GM23338 (cell line): Measurements from ENCODE around the gene DCLRE1B. TPM values are rescaled to one million over a fixed set of nuclear protein-coding genes. Genes with fewer than 3 reads are reported as not detected.

ENCODE experiments used
- ATAC-seq: fragments of 200-7000 bp; cut with Tn5 transposase; 3 replicates; pipeline ENCODE4 v1.9.1; 2020
- DNase-seq: peaks from one replicate; pipeline ENCODE4 v3.0.0-alpha.2; 2015; ENCODE audit warnings: low spot score
- H2AFZ ChIP-seq: fragments of 200-600 bp; sonication (generic); 2 replicates; pipeline ENCODE4 v1.8.0; 2016; ENCODE audit warnings: antibody characterized with exemption, mild to moderate bottlenecking, moderate library complexity
- H3F3A ChIP-seq: fragments of 200-600 bp; sonication (generic); replicated peaks from 2 replicates; pipeline ENCODE4 v1.8.0; 2017; ENCODE audit warnings: antibody characterized with exemption, mixed run types, low read depth
- H3K27ac ChIP-seq: fragments of 200-600 bp; sonication (generic); 2 replicates; pipeline ENCODE4 v1.6.1; 2016; ENCODE audit warnings: low read depth
- H3K27me3 ChIP-seq: fragments of 200-600 bp; sonication (generic); 2 replicates; pipeline ENCODE4 v1.8.0; 2016; ENCODE audit warnings: mild to moderate bottlenecking, mixed run types, moderate library complexity; ENCODE audit not compliant: insufficient read depth
- H3K36me3 ChIP-seq: fragments of 200-600 bp; sonication (generic); 2 replicates; pipeline ENCODE4 v1.8.0; 2016; ENCODE audit warnings: mild to moderate bottlenecking; ENCODE audit not compliant: insufficient read depth
- H3K4me1 ChIP-seq: fragments of 200-600 bp; sonication (generic); 2 replicates; pipeline ENCODE4 v1.8.0; 2016; ENCODE audit warnings: mild to moderate bottlenecking, moderate library complexity; ENCODE audit not compliant: insufficient read depth
- H3K4me2 ChIP-seq: fragments of 200-600 bp; sonication (generic); 2 replicates; pipeline ENCODE4 v1.7.1; 2017; ENCODE audit warnings: mixed run types
- H3K4me3 ChIP-seq: fragments of 200-600 bp; sonication (generic); 2 replicates; pipeline ENCODE4 v1.6.1; 2016; ENCODE audit warnings: mixed run types
- H3K79me2 ChIP-seq: fragments of 200-600 bp; sonication (generic); replicated peaks from 2 replicates; pipeline ENCODE4 v1.8.0; 2017; ENCODE audit warnings: mild to moderate bottlenecking; ENCODE audit not compliant: insufficient read depth
- H3K9me2 ChIP-seq: fragments of 200-600 bp; sonication (generic); 2 replicates; pipeline ENCODE4 v1.8.0; 2017; ENCODE audit not compliant: insufficient read depth
- H4K20me1 ChIP-seq: fragments of 200-600 bp; sonication (generic); replicated peaks from 2 replicates; pipeline ENCODE4 v1.8.0; 2017; ENCODE audit warnings: mild to moderate bottlenecking; ENCODE audit not compliant: insufficient read depth
- H3K27ac Mint-ChIP-seq: 2 replicates; pipeline ENCODE4 v1.8.0; 2020; ENCODE audit warnings: inconsistent platforms, mild to moderate bottlenecking, moderate library complexity, mixed read lengths
- H3K27me3 Mint-ChIP-seq: 3 replicates; pipeline ENCODE4 v1.8.0; 2022; ENCODE audit warnings: low read depth, mild to moderate bottlenecking, moderate library complexity, mixed read lengths, inconsistent platforms; ENCODE audit not compliant: insufficient read depth, poor library complexity
- H3K36me3 Mint-ChIP-seq: 3 replicates; pipeline ENCODE4 v1.8.0; 2021; ENCODE audit warnings: low read depth, mild to moderate bottlenecking, inconsistent platforms, moderate library complexity, mixed read lengths
- H3K4me1 Mint-ChIP-seq: 3 replicates; pipeline ENCODE4 v1.8.0; 2020; ENCODE audit warnings: mild to moderate bottlenecking, inconsistent platforms, mixed read lengths
- H3K4me3 Mint-ChIP-seq: 3 replicates; pipeline ENCODE4 v1.8.0; 2021; ENCODE audit warnings: moderate library complexity, mild to moderate bottlenecking, inconsistent platforms, mixed read lengths
- H3K9me3 Mint-ChIP-seq: 3 replicates; pipeline ENCODE4 v1.8.0; 2020; ENCODE audit warnings: moderate library complexity, mild to moderate bottlenecking, inconsistent platforms, mixed read lengths
- ETS1 ChIP-seq: IDR thresholded peaks from 2 replicates; pipeline ENCODE4 v1.6.1; 2016; ENCODE audit warnings: antibody characterized with exemption
- EZH2 ChIP-seq: fragments of 200-600 bp; sonication (generic); IDR thresholded peaks from one replicate; pipeline ENCODE4 v1.8.0; 2017; ENCODE audit warnings: antibody characterized with exemption, mild to moderate bottlenecking, low read depth; ENCODE audit not compliant: unreplicated experiment
- EZH2phosphoT487 ChIP-seq: fragments of 200-600 bp; sonication (generic); IDR thresholded peaks from one replicate; pipeline ENCODE4 v1.8.1; 2018; ENCODE audit warnings: antibody characterized with exemption; ENCODE audit not compliant: unreplicated experiment
- JUNB ChIP-seq: IDR thresholded peaks from one replicate; pipeline ENCODE4 v1.6.1; 2016; ENCODE audit warnings: antibody characterized with exemption; ENCODE audit not compliant: unreplicated experiment
- NANOG ChIP-seq: IDR thresholded peaks from 2 replicates; pipeline ENCODE4 v1.6.1; 2016; ENCODE audit warnings: antibody characterized with exemption, borderline replicate concordance
- STAT1 ChIP-seq: IDR thresholded peaks from one replicate; pipeline ENCODE4 v1.6.1; 2016; ENCODE audit warnings: antibody characterized with exemption; ENCODE audit not compliant: unreplicated experiment
- ZNF331 ChIP-seq: fragments of 250-450 bp; sonication (Bioruptor Pico); IDR thresholded peaks from 2 replicates; pipeline ENCODE4 v1.5.0; 2020; ENCODE audit warnings: low read depth, mild to moderate bottlenecking, moderate library complexity
- polyA plus RNA-seq: library from polyadenylated mRNA; unstranded; fragments of >200 nt; fragmentation: Nextera tagmentation; extraction: Ambion mirVana; gene quantifications from 2 replicates; pipeline ENCODE4 v1.2.1, GENCODE V29; 2016
- total RNA-seq: library from RNA; depleted of rRNA; stranded (reverse); fragments of >200 nt; shearing (Covaris generic); gene quantifications from 2 replicates; pipeline ENCODE4 v1.2.3, GENCODE V29; 2014
- TF ChIP-seq, protein P1 (sequence below): fragments of 250-450 bp; sonication (Bioruptor Pico); IDR thresholded peaks from 2 replicates; pipeline ENCODE4 v1.5.0; 2020; ENCODE audit warnings: mild to moderate bottlenecking, moderate library complexity

DCLRE1B gene
- total and polyA plus RNA-seq, 2 experiments from 2014 or later: 6.3 to 9.7 TPM

DNA sequence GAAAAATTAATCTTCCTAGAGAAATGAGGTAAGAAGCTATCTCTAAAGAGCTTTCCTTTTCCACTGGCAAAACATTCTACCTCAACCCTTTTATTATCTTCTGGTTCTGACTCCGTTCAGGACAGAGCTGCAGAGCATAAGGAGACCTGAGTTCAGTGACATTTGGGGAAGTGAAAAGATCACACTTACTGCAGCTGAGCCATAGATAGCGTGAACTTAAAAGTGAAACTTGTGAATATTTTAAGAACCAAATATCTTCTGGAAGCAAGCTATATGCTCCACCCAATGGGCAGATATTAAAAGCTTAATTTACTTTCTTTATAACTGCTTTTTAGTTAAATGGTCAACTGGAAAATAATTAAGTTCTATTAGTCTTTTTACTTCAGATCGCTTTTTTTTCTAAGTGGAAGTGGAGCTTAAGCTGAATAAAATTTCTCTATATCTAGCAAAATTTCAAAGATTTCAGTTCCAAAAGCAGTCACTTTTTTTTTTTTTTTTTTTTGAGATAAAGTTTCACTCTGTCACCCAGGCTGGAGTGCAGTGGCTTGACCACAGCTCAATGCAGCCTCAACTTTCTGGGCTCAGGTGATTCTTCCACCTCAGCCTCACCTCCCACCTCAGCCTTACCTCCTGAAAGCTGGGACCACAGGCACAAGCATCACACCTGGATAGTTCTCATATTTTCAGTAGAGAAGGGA is 45.5 kb upstream of the DCLRE1B start (continued):
- TF ChIP-seq, protein P1, sequence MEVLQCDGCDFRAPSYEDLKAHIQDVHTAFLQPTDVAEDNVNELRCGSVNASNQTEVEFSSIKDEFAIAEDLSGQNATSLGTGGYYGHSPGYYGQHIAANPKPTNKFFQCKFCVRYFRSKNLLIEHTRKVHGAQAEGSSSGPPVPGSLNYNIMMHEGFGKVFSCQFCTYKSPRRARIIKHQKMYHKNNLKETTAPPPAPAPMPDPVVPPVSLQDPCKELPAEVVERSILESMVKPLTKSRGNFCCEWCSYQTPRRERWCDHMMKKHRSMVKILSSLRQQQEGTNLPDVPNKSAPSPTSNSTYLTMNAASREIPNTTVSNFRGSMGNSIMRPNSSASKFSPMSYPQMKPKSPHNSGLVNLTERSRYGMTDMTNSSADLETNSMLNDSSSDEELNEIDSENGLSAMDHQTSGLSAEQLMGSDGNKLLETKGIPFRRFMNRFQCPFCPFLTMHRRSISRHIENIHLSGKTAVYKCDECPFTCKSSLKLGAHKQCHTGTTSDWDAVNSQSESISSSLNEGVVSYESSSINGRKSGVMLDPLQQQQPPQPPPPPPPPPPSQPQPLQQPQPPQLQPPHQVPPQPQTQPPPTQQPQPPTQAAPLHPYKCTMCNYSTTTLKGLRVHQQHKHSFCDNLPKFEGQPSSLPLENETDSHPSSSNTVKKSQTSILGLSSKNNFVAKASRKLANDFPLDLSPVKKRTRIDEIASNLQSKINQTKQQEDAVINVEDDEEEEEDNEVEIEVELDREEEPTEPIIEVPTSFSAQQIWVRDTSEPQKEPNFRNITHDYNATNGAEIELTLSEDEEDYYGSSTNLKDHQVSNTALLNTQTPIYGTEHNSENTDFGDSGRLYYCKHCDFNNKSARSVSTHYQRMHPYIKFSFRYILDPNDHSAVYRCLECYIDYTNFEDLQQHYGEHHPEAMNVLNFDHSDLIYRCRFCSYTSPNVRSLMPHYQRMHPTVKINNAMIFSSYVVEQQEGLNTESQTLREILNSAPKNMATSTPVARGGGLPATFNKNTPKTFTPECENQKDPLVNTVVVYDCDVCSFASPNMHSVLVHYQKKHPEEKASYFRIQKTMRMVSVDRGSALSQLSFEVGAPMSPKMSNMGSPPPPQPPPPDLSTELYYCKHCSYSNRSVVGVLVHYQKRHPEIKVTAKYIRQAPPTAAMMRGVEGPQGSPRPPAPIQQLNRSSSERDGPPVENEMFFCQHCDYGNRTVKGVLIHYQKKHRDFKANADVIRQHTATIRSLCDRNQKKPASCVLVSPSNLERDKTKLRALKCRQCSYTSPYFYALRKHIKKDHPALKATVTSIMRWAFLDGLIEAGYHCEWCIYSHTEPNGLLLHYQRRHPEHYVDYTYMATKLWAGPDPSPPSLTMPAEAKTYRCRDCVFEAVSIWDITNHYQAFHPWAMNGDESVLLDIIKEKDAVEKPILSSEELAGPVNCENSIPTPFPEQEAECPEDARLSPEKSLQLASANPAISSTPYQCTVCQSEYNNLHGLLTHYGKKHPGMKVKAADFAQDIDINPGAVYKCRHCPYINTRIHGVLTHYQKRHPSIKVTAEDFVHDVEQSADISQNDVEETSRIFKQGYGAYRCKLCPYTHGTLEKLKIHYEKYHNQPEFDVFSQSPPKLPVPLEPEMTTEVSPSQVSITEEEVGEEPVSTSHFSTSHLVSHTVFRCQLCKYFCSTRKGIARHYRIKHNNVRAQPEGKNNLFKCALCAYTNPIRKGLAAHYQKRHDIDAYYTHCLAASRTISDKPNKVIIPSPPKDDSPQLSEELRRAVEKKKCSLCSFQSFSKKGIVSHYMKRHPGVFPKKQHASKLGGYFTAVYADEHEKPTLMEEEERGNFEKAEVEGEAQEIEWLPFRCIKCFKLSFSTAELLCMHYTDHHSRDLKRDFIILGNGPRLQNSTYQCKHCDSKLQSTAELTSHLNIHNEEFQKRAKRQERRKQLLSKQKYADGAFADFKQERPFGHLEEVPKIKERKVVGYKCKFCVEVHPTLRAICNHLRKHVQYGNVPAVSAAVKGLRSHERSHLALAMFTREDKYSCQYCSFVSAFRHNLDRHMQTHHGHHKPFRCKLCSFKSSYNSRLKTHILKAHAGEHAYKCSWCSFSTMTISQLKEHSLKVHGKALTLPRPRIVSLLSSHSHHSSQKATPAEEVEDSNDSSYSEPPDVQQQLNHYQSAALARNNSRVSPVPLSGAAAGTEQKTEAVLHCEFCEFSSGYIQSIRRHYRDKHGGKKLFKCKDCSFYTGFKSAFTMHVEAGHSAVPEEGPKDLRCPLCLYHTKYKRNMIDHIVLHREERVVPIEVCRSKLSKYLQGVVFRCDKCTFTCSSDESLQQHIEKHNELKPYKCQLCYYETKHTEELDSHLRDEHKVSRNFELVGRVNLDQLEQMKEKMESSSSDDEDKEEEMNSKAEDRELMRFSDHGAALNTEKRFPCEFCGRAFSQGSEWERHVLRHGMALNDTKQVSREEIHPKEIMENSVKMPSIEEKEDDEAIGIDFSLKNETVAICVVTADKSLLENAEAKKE (CRISPR knock-in tag): no peak
- TF ChIP-seq STAT1 (no peak), EZH2 (no peak), JUNB (no peak)

GRCh38 chr1:113860891-113861290 is 44.2 kb upstream of the DCLRE1B start:
- H3K4me3 ChIP-seq: no peak overlapping the region
- TF ChIP-seq EZH2phosphoT487: no peak
- no peak for TF ChIP-seq ZNF331 (CRISPR knock-in tag)
- TF ChIP-seq NANOG: no peak
- TF ChIP-seq ETS1: no peak
- TF ChIP-seq JUNB: no peak
- TF ChIP-seq STAT1: no peak
- TF ChIP-seq, protein P1 (CRISPR knock-in tag): no peak

More at GRCh38 chr1:113860891-113861290, 44.2 kb upstream of the DCLRE1B start:
- Histone ChIP-seq H3K27me3 (no peaks in the 10 kb centered on the region), H3K27ac (no peak overlapping the region), H3K36me3 (no peaks in the 10 kb centered on the region), H3K79me2 (no peaks in the 10 kb centered on the region), H4K20me1 (no peaks in the 10 kb centered on the region), H2AFZ (peak overlapping the region; percentile 64), H3K4me1 (no peaks in the 10 kb centered on the region), H3K9me2 (no peaks in the 10 kb centered on the region), H3F3A (no peaks in the 10 kb centered on the region), H3K4me2 (no peak overlapping the region)
- Mint-ChIP-seq H3K9me3 (no peaks in the 10 kb centered on the region), H3K4me3 (no peak overlapping the region), H3K36me3 (no peaks in the 10 kb centered on the region), H3K27ac (no peak overlapping the region), H3K27me3 (no peaks in the 10 kb centered on the region), H3K4me1 (no peaks in the 10 kb centered on the region)
- no peak for ATAC-seq
- no peak for DNase-seq
